H1 (cell line): ENCODE results near the gene RHOC. TPM values are rescaled to one million over a fixed set of nuclear protein-coding genes. Genes with fewer than 3 reads are reported as not detected.

Experiments
- BRCA1 ChIP-seq: IDR thresholded peaks from 2 replicates; pipeline ENCODE4 v1.6.1; 2012; ENCODE audit warnings: low read depth, low read length, improper control_type of control experiment
- EGR1 ChIP-seq: IDR thresholded peaks from 2 replicates; pipeline ENCODE4 v1.6.1; 2011; ENCODE audit warnings: low read depth, low read length, borderline replicate concordance
- NANOG ChIP-seq: IDR thresholded peaks from 2 replicates; pipeline ENCODE4 v1.6.1; 2011; ENCODE audit warnings: low read length, low read depth, mild to moderate bottlenecking, inconsistent platforms; ENCODE audit not compliant: insufficient read depth, poor library complexity, severe bottlenecking
- POLR2A ChIP-seq, 2 experiments: IDR thresholded peaks; 1 replicate in 1 of 2; 2 replicates in 1 of 2; pipeline ENCODE4 v1.6.1; 2011; ENCODE audit warnings: low read depth in 2 of 2, low read length in 2 of 2, mild to moderate bottlenecking in 2 of 2; ENCODE audit errors: control extremely low read depth in 1 of 2
- RNF2 ChIP-seq: fragments of 200-900, 300-1000 bp; sonication (generic); IDR thresholded peaks from 2 replicates; pipeline ENCODE4 v1.7.1; 2016; ENCODE audit warnings: borderline replicate concordance, low read depth, mild to moderate bottlenecking, antibody characterized with exemption, low read length; ENCODE audit not compliant: poor library complexity, severe bottlenecking; ENCODE audit errors: missing control alignments
- polyA plus RNA-seq, 7 experiments: library from polyadenylated mRNA; depleted of rRNA in 3 of 7; stranded (reverse) in 5 of 7; unstranded in 2 of 7; fragments of >200 nt in 5 of 7; fragments of 200-250 nt in 2 of 7; gene quantifications; 1 replicate in 5 of 7; 2 replicates in 1 of 7; 4 replicates in 1 of 7; pipeline versions ENCODE4 v1.2.1 to v1.2.3, GENCODE V29; 2011 to 2013; ENCODE audit warnings: missing spikeins in 2 of 7, mixed read lengths in 2 of 7
- total RNA-seq: library from RNA; stranded (reverse); fragmentation: NEBNext Ultra II Directional; extraction: Animal tissue kit (Norgen Biotek cat#: 25700); gene quantifications from 2 replicates; pipeline ENCODE4 v1.2.1, GENCODE V29; 2021

Gene RHOC
- total and polyA plus RNA-seq, 2 of the 8 experiments (the other 6 are each of a cell fraction or from before 2014, with no cell fraction given) = 53.6 to 97.5 TPM

GRCh38 chr1:112672009-112672408 lies 34.9 kb downstream of the RHOC start (continued):
- no peak for TF ChIP-seq NANOG
- no peak for TF ChIP-seq EGR1
- no peak for TF ChIP-seq BRCA1
- TF ChIP-seq RNF2 = no peak
- no peak for TF ChIP-seq POLR2A (IDR thresholded peaks at IDR 0.05; ENCODE audit: control extremely low read depth in 1 of 2, low read depth in 2 of 2, low read length in 2 of 2)
